ENCODE results near the gene PNPLA1. TPM values are rescaled to one million over a fixed set of nuclear protein-coding genes. Genes with fewer than 3 reads are reported as not detected.

Gene PNPLA1
- polyA plus RNA-seq, 3 donors: 3.5 to 3.9 (median 3.8) TPM

- Mint-ChIP-seq H3K9me3 (no peaks in the 10 kb centered on the region), H3K4me1 (peaks cover 29% of the 10 kb centered on the region), H3K36me3 (peaks cover 73 to 75% of the 10 kb centered on the region in 2 donors), H3K27ac (no peak overlapping the region), H3K4me3 (no peak overlapping the region), H3K27me3 (ENCODE audit: low read depth in 3 of 3) (peaks cover 0 to 1% (median 0%) of the 10 kb centered on the region in 3 donors)
- Histone ChIP-seq H3K4me2 (replicated peaks; ENCODE audit: extremely low read depth, low read length, poor library complexity, severe bottlenecking) (no peak overlapping the region), H3K9me3 (replicated peaks in 1 of 2; ENCODE audit: control insufficient read depth in 1 of 2, insufficient read depth in 1 of 2, low read length in 2 of 2) (no peaks in the 10 kb centered on the region), H3K79me2 (ENCODE audit: insufficient read depth, low read length) (no peaks in the 10 kb centered on the region), H2AFZ (ENCODE audit: insufficient read depth, low read depth, low read length, poor library complexity, severe bottlenecking) (no peak overlapping the region), H3K9ac (ENCODE audit: insufficient read depth, low read length, poor library complexity, severe bottlenecking) (no peak overlapping the region), H3K4me1 (ENCODE audit: control insufficient read depth in 1 of 2, insufficient read depth in 2 of 2, low read length in 2 of 2) (peaks cover 19 to 24% of the 10 kb centered on the region in 2 donors), H4K20me1 (ENCODE audit: insufficient read depth, low read length) (no peaks in the 10 kb centered on the region), H3K27me3 (ENCODE audit: control insufficient read depth in 2 of 2, insufficient read depth in 2 of 2, low read length in 2 of 2) (no peaks in the 10 kb centered on the region), H3K27ac (ENCODE audit: low read depth in 1 of 2, low read length in 2 of 2) (no peak overlapping the region), H3K36me3 (replicated peaks in 1 of 2; ENCODE audit: control insufficient read depth in 1 of 2, insufficient read depth in 2 of 2, low read length in 2 of 2) (peaks cover 47 to 81% of the 10 kb centered on the region in 2 donors), H3K4me3 (replicated peaks in 1 of 3; ENCODE audit: low read depth in 2 of 3, low read length in 3 of 3) (no peak overlapping the region)
- intact Hi-C loops (cut with micrococcal nuclease): no loop called here
- no peak for TF ChIP-seq CTCF (IDR thresholded peaks at IDR 0.05)
- WGBS (ENCODE audit: insufficient coverage): no CpG with 5 or more reads among the region's 1 CpG
- no peak for DNase-seq
Observed at GRCh38 chr6:36223706-36224105, 46.2 kb upstream of the PNPLA1 start.

- no peak overlapping the region for H2AFZ ChIP-seq (ENCODE audit: insufficient read depth, low read depth, low read length, poor library complexity, severe bottlenecking)
- TF ChIP-seq CTCF (IDR thresholded peaks at IDR 0.05): no peak
- no peak overlapping the region for H3K9ac ChIP-seq (ENCODE audit: insufficient read depth, low read length, poor library complexity, severe bottlenecking)
- no peaks in the 10 kb centered on the region for H3K27me3 ChIP-seq (ENCODE audit: control insufficient read depth in 2 of 2, insufficient read depth in 2 of 2, low read length in 2 of 2)
- H3K27ac ChIP-seq (ENCODE audit: low read depth in 1 of 2, low read length in 2 of 2): peak overlapping the region in 1 of 2 donors; percentile 44
- no peaks in the 10 kb centered on the region for H3K79me2 ChIP-seq (ENCODE audit: insufficient read depth, low read length)
- intact Hi-C loops (cut with micrococcal nuclease): no loop called here
- peaks cover 81% of the 10 kb centered on the region in 2 donors for H3K36me3 Mint-ChIP-seq
- DNase-seq: peak in 2 of 3 donors; percentile 39 to 49
- H3K27ac Mint-ChIP-seq: peak overlapping the region in 2 of 7 donors; percentile 51 to 63
- H3K4me2 ChIP-seq (replicated peaks; ENCODE audit: extremely low read depth, low read length, poor library complexity, severe bottlenecking): no peak overlapping the region
- no peaks in the 10 kb centered on the region for H3K9me3 Mint-ChIP-seq
- no peaks in the 10 kb centered on the region for H4K20me1 ChIP-seq (ENCODE audit: insufficient read depth, low read length)
- H3K27me3 Mint-ChIP-seq (ENCODE audit: low read depth in 3 of 3): no peaks in the 10 kb centered on the region
- 93% methylated on average over 3 of the region's 5 CpGs for WGBS (ENCODE audit: insufficient coverage)
- H3K9me3 ChIP-seq (replicated peaks in 1 of 2; ENCODE audit: control insufficient read depth in 1 of 2, insufficient read depth in 1 of 2, low read length in 2 of 2): no peaks in the 10 kb centered on the region
- H3K4me3 Mint-ChIP-seq: no peak overlapping the region
- peaks cover 8 to 13% of the 10 kb centered on the region in 2 donors for H3K4me1 ChIP-seq (ENCODE audit: control insufficient read depth in 1 of 2, insufficient read depth in 2 of 2, low read length in 2 of 2)
- peaks cover 16% of the 10 kb centered on the region for H3K4me1 Mint-ChIP-seq
- no peak overlapping the region for H3K4me3 ChIP-seq (replicated peaks in 1 of 3; ENCODE audit: low read depth in 2 of 3, low read length in 3 of 3)
- H3K36me3 ChIP-seq (replicated peaks in 1 of 2; ENCODE audit: control insufficient read depth in 1 of 2, insufficient read depth in 2 of 2, low read length in 2 of 2): peaks cover 58 to 91% of the 10 kb centered on the region in 2 donors
Observed at GRCh38 chr6:36224918-36225461, 44.9 kb upstream of the PNPLA1 start.

All from CD14-positive monocyte (primary cell).